Coronary artery (tissue), 2 donors: ENCODE data around the gene TBC1D1.
"Not testable (repeated sequence)": the region's sequence is repeated elsewhere in the genome, so short reads cannot be mapped to it uniquely, and the experiment has no call there.

Source experiments
- DNase-seq: peaks from one replicate; pipeline ENCODE4 v3.0.0-alpha.2; 2017; ENCODE audit warnings: low spot score
- H3K27ac ChIP-seq, 2 donors: fragments of 200-600 bp; sonication (generic); one replicate each; pipeline ENCODE4 v1.5.1; 2016 to 2019
- H3K4me3 ChIP-seq: fragments of 200-600 bp; sonication (generic); 2 replicates; pipeline ENCODE4 v1.5.1; 2016; ENCODE audit warnings: mild to moderate bottlenecking, moderate library complexity
- CTCF ChIP-seq: fragments of 200-600 bp; sonication (generic); IDR thresholded peaks from one replicate; pipeline ENCODE4 v1.5.1; 2019; ENCODE audit warnings: antibody characterized with exemption

Gene TBC1D1

GRCh38 chr4:38014421-38014852, 123.6 kb downstream of the TBC1D1 start:
- Histone ChIP-seq H3K27ac (peak overlapping the region; percentile 43 to 61), H3K4me3 (no peak overlapping the region)
- TF ChIP-seq CTCF = no peak
- DNase-seq = no peak

GRCh38 chr4:38015886-38016515, 125.1 kb downstream of the TBC1D1 start:
- TF ChIP-seq CTCF = no peak
- Histone ChIP-seq H3K27ac (peak overlapping the region; percentile 18 to 72), H3K4me3 (no peak overlapping the region)
- no peak for DNase-seq

- DNase-seq = no peak
- Histone ChIP-seq H3K27ac (peak overlapping the region in 1 of 2 donors; percentile 72), H3K4me3 (no peak overlapping the region)
- TF ChIP-seq CTCF = no peak
These were observed 125.8 kb downstream of the TBC1D1 start for GRCh38 chr4:38016698-38017097.

GRCh38 chr4:38017609-38018008, 126.7 kb downstream of the TBC1D1 start:
- DNase-seq = no peak
- no peak for TF ChIP-seq CTCF
- no peak overlapping the region for H3K27ac ChIP-seq
- no peak overlapping the region for H3K4me3 ChIP-seq

- H3K4me3 ChIP-seq = no peak overlapping the region
- H3K27ac ChIP-seq = no peak overlapping the region
- no peak for DNase-seq
- TF ChIP-seq CTCF = no peak
These were observed 129.5 kb downstream of the TBC1D1 start for GRCh38 chr4:38020386-38020785.

- not testable (repeated sequence) for H3K27ac ChIP-seq
These were observed 130.1 kb downstream of the TBC1D1 start for GRCh38 chr4:38020961-38021360.

GRCh38 chr4:38021751-38022150, 130.9 kb downstream of the TBC1D1 start:
- no peak overlapping the region for H3K27ac ChIP-seq
- no peak for TF ChIP-seq CTCF
- DNase-seq = no peak
- H3K4me3 ChIP-seq = no peak overlapping the region

More at GRCh38 chr4:38020961-38021360, 130.1 kb downstream of the TBC1D1 start:
- DNase-seq, H3K4me3 ChIP-seq: not testable (repeated sequence)
